Effector memory CD8-positive, alpha-beta T cell (primary cell): ENCODE data around the gene CHEK2.
A peak's percentile ranks its signal among the peaks of the same experiment; 100 is the strongest.
"Not testable (repeated sequence)": the region's sequence is repeated elsewhere in the genome, so short reads cannot be mapped to it uniquely, and the experiment has no call there.

Experiments
- ATAC-seq: fragments of 150-1000 bp; cut with Tn5 transposase; replicated peaks from 2 replicates; pipeline ENCODE4 v1.10.0; 2021; ENCODE audit warnings: mild to moderate bottlenecking, moderate library complexity
- DNase-seq, 3 experiments: peaks; one replicate each; pipeline ENCODE4 v3.0.0; 2021
- H3K27ac Mint-ChIP-seq, 2 donors: one replicate each; pipeline ENCODE4 v1.8.0; 2022; ENCODE audit warnings: mild to moderate bottlenecking in 2 of 2, mixed read lengths in 2 of 2, moderate library complexity in 2 of 2
- H3K27me3 Mint-ChIP-seq, 2 donors: one replicate each; pipeline ENCODE4 v1.8.0; 2022; ENCODE audit warnings: mixed read lengths in 2 of 2
- H3K36me3 Mint-ChIP-seq: one replicate; pipeline ENCODE4 v1.8.0; 2022; ENCODE audit warnings: mild to moderate bottlenecking, moderate library complexity, mixed read lengths; ENCODE audit not compliant: insufficient read depth
- H3K4me1 Mint-ChIP-seq, 2 donors: one replicate each; pipeline ENCODE4 v1.8.0; 2022; ENCODE audit warnings: low read depth in 2 of 2, mixed read lengths in 2 of 2
- H3K4me3 Mint-ChIP-seq, 2 donors: one replicate each; pipeline ENCODE4 v1.8.0; 2022; ENCODE audit warnings: mild to moderate bottlenecking in 2 of 2, mixed read lengths in 2 of 2, moderate library complexity in 2 of 2
- H3K9me3 Mint-ChIP-seq, 2 donors: one replicate each; pipeline ENCODE4 v1.8.0; 2022; ENCODE audit warnings: mixed read lengths in 2 of 2

Gene CHEK2

GRCh38 chr22:28768701-28769393 is 27.2 kb upstream of the CHEK2 start:
- DNase-seq (no peak), ATAC-seq (no peak)
- H3K27ac Mint-ChIP-seq = no peak overlapping the region
- H3K4me1 Mint-ChIP-seq = peaks cover 6 to 7% of the 10 kb centered on the region in 2 donors
- no peaks in the 10 kb centered on the region for H3K9me3 Mint-ChIP-seq
- H3K27me3 Mint-ChIP-seq = no peaks in the 10 kb centered on the region
- H3K4me3 Mint-ChIP-seq = no peak overlapping the region
- H3K36me3 Mint-ChIP-seq = peaks cover 16% of the 10 kb centered on the region

GRCh38 chr22:28766628-28767027 is 25.0 kb upstream of the CHEK2 start:
- no peak overlapping the region for H3K27ac Mint-ChIP-seq

GRCh38 chr22:28762000-28762399 is 20.4 kb upstream of the CHEK2 start:
- not testable (repeated sequence) for H3K9me3 Mint-ChIP-seq, ATAC-seq, DNase-seq, H3K27ac Mint-ChIP-seq, H3K36me3 Mint-ChIP-seq, H3K4me1 Mint-ChIP-seq, H3K4me3 Mint-ChIP-seq, H3K27me3 Mint-ChIP-seq

More at GRCh38 chr22:28766628-28767027, 25.0 kb upstream of the CHEK2 start:
- DNase-seq = no peak
- Mint-ChIP-seq H3K9me3 (no peaks in the 10 kb centered on the region), H3K36me3 (peaks cover 3% of the 10 kb centered on the region), H3K4me3 (no peak overlapping the region), H3K4me1 (no peaks in the 10 kb centered on the region), H3K27me3 (no peaks in the 10 kb centered on the region)
- no peak for ATAC-seq

GRCh38 chr22:28761449-28761755 is 19.8 kb upstream of the CHEK2 start:
- DNase-seq (no peak), ATAC-seq (no peak)
- H3K27me3 Mint-ChIP-seq = no peaks in the 10 kb centered on the region
- H3K4me3 Mint-ChIP-seq = no peak overlapping the region
- H3K27ac Mint-ChIP-seq = no peak overlapping the region
- no peaks in the 10 kb centered on the region for H3K9me3 Mint-ChIP-seq
- H3K36me3 Mint-ChIP-seq = no peaks in the 10 kb centered on the region
- H3K4me1 Mint-ChIP-seq = no peaks in the 10 kb centered on the region

- Mint-ChIP-seq H3K27me3 (no peaks in the 10 kb centered on the region), H3K4me3 (no peak overlapping the region), H3K36me3 (no peaks in the 10 kb centered on the region), H3K27ac (no peak overlapping the region), H3K9me3 (no peaks in the 10 kb centered on the region), H3K4me1 (no peaks in the 10 kb centered on the region)
- ATAC-seq (no peak), DNase-seq (no peak)
Observed at GRCh38 chr22:28759861-28760560, 18.4 kb upstream of the CHEK2 start.

- H3K4me3 Mint-ChIP-seq, H3K4me1 Mint-ChIP-seq, H3K36me3 Mint-ChIP-seq, H3K27me3 Mint-ChIP-seq, DNase-seq, H3K9me3 Mint-ChIP-seq, ATAC-seq: not testable (repeated sequence)
- peak overlapping the region in 1 of 2 donors; percentile 2 for H3K27ac Mint-ChIP-seq
Observed at GRCh38 chr22:28754512-28754911, 12.9 kb upstream of the CHEK2 start.

- H3K4me3 Mint-ChIP-seq = no peak overlapping the region
- H3K36me3 Mint-ChIP-seq = peaks cover 20% of the 10 kb centered on the region
- DNase-seq = no peak
- no peak overlapping the region for H3K27ac Mint-ChIP-seq
- no peak for ATAC-seq
- H3K9me3 Mint-ChIP-seq = no peaks in the 10 kb centered on the region
- H3K4me1 Mint-ChIP-seq = peaks cover 15 to 16% of the 10 kb centered on the region in 2 donors
- H3K27me3 Mint-ChIP-seq = no peaks in the 10 kb centered on the region
Observed at GRCh38 chr22:28750471-28750881, 8.9 kb upstream of the CHEK2 start.

GRCh38 chr22:28743852-28744251 is 2.2 kb upstream of the CHEK2 start:
- DNase-seq = no peak
- no peak overlapping the region for H3K27ac Mint-ChIP-seq
- peaks cover 37% of the 10 kb centered on the region for H3K36me3 Mint-ChIP-seq
- H3K27me3 Mint-ChIP-seq = no peaks in the 10 kb centered on the region
- no peak overlapping the region for H3K4me3 Mint-ChIP-seq
- ATAC-seq = no peak
- H3K9me3 Mint-ChIP-seq = no peaks in the 10 kb centered on the region
- H3K4me1 Mint-ChIP-seq = peaks cover 28 to 30% of the 10 kb centered on the region in 2 donors

GRCh38 chr22:28742562-28742962 is 942 bp upstream of the CHEK2 start:
- ATAC-seq (no peak), DNase-seq (no peak)
- H3K9me3 Mint-ChIP-seq = no peaks in the 10 kb centered on the region
- H3K36me3 Mint-ChIP-seq = peaks cover 37% of the 10 kb centered on the region
- H3K4me3 Mint-ChIP-seq = peak overlapping the region; percentile 81 to 93
- H3K27ac Mint-ChIP-seq = peak overlapping the region; percentile 68 to 93
- H3K27me3 Mint-ChIP-seq = no peaks in the 10 kb centered on the region
- peaks cover 21 to 25% of the 10 kb centered on the region in 2 donors for H3K4me1 Mint-ChIP-seq

GRCh38 chr22:28741200-28741784 is 328 bp downstream of the CHEK2 start:
- H3K36me3 Mint-ChIP-seq = peaks cover 30% of the 10 kb centered on the region
- ATAC-seq (no peak), DNase-seq (no peak)
- H3K27ac Mint-ChIP-seq = peak overlapping the region; percentile 68 to 93
- no peaks in the 10 kb centered on the region for H3K9me3 Mint-ChIP-seq
- H3K4me1 Mint-ChIP-seq = peaks cover 21 to 25% of the 10 kb centered on the region in 2 donors
- peak overlapping the region; percentile 81 to 93 for H3K4me3 Mint-ChIP-seq
- H3K27me3 Mint-ChIP-seq = no peaks in the 10 kb centered on the region

- not testable (repeated sequence) for ATAC-seq
Observed at GRCh38 chr22:28738876-28739275, 2.7 kb downstream of the CHEK2 start.

GRCh38 chr22:28737701-28738100 is 3.9 kb downstream of the CHEK2 start:
- H3K4me3 Mint-ChIP-seq = no peak overlapping the region
- peaks cover 17% of the 10 kb centered on the region for H3K36me3 Mint-ChIP-seq
- H3K27me3 Mint-ChIP-seq = no peaks in the 10 kb centered on the region
- ATAC-seq (no peak), DNase-seq (no peak)
- H3K9me3 Mint-ChIP-seq = no peaks in the 10 kb centered on the region
- H3K27ac Mint-ChIP-seq = no peak overlapping the region
- peaks cover 11 to 12% of the 10 kb centered on the region in 2 donors for H3K4me1 Mint-ChIP-seq

More at GRCh38 chr22:28738876-28739275, 2.7 kb downstream of the CHEK2 start:
- H3K27ac Mint-ChIP-seq, H3K27me3 Mint-ChIP-seq, H3K4me3 Mint-ChIP-seq, H3K9me3 Mint-ChIP-seq, DNase-seq: not testable (repeated sequence)
- peaks cover 20 to 21% of the 10 kb centered on the region in 2 donors for H3K4me1 Mint-ChIP-seq
- peaks cover 10% of the 10 kb centered on the region for H3K36me3 Mint-ChIP-seq

GRCh38 chr22:28736301-28737155 is 5.1 kb downstream of the CHEK2 start:
- DNase-seq (no peak), ATAC-seq (no peak)
- Mint-ChIP-seq H3K9me3 (no peaks in the 10 kb centered on the region), H3K27me3 (no peaks in the 10 kb centered on the region), H3K27ac (no peak overlapping the region), H3K4me3 (no peak overlapping the region), H3K36me3 (peaks cover 10% of the 10 kb centered on the region), H3K4me1 (peaks cover 4% of the 10 kb centered on the region in 2 donors)
